Activated CD4-positive, alpha-beta memory T cell treated with anti-CD3 and anti-CD28 coated beads for 36 hours (primary cell): ENCODE results near the gene TCF4. TPM values are rescaled to one million over a fixed set of nuclear protein-coding genes. Genes with fewer than 3 reads are reported as not detected.

ENCODE experiments used
- CTCF ChIA-PET: fragments of 350-600 bp; sonication (Branson Sonifier 250); formaldehyde crosslinking; loops from one replicate; lab custom pipeline; 2021; ENCODE audit warnings: antibody characterized with exemption, inconsistent platforms; lab: Charles Lee
- POLR2A ChIA-PET: fragments of 350-600 bp; sonication (Branson Sonifier 250); formaldehyde crosslinking; loops from one replicate; lab custom pipeline; 2021; ENCODE audit warnings: antibody characterized with exemption; lab: Charles Lee
- DNase-seq: peaks from one replicate; pipeline ENCODE4 v3.0.0-alpha.2; 2020
- H3K27ac Mint-ChIP-seq: one replicate; pipeline ENCODE4 v1.8.0; 2021; ENCODE audit warnings: mixed read lengths
- H3K27me3 Mint-ChIP-seq: one replicate; pipeline ENCODE4 v1.8.0; 2021; ENCODE audit warnings: mixed read lengths
- H3K36me3 Mint-ChIP-seq: one replicate; pipeline ENCODE4 v1.8.0; 2021; ENCODE audit warnings: mixed read lengths
- H3K4me1 Mint-ChIP-seq: one replicate; pipeline ENCODE4 v1.8.0; 2021; ENCODE audit warnings: low read depth, mixed read lengths
- H3K4me3 Mint-ChIP-seq: one replicate; pipeline ENCODE4 v1.8.0; 2021; ENCODE audit warnings: mild to moderate bottlenecking, mixed read lengths
- H3K9me3 Mint-ChIP-seq: one replicate; pipeline ENCODE4 v1.8.0; 2021; ENCODE audit warnings: mixed read lengths
- intact Hi-C: fragments of 100-400 bp; cut with micrococcal nuclease; formaldehyde crosslinking; loops from one replicate; pipeline ENCODE4 v1.15.1; 2023
- total RNA-seq, 2 experiments: library from RNA; stranded (reverse); gene quantifications; one replicate each; pipeline ENCODE4 v1.2.3, GENCODE V29; 2021

TCF4 gene
- total RNA-seq, 2 experiments from 2014 or later = not detected

DNA sequence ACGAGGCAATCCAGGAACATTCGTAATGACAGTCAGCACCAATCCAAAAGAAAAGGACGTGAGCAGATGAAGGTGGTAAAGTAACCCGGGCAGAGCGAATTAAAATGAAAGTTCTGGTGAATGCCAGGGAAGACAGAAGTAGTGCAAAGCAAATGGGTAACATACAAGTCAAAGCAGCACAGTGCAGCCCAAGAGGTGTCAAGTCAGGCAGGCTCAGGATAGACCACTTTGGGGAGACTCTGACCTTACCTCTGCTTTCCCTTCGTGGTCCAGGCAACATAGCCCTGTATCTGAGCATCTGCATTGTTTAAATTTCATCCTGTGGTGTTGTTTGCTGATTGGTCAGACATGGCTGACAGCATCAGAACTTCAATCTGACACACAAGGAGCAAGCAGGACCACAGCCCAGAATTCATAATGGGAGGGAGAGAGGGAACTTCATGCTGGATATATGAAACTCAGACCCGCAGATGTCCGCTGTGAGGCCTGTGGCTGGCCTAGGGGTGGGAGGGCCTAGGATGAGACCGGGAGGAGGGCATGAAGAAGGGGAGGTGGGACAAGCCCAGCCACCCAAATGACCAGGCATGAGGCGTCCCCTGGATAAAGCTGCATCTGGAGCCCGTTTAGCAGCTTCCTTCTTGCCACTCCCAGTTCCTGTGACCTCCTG is 285.7 kb downstream of the TCF4 start:
- no peak for DNase-seq
- H3K4me1 Mint-ChIP-seq = no peaks in the 10 kb centered on the region
- H3K27ac Mint-ChIP-seq = no peak overlapping the region
- POLR2A ChIA-PET = no interaction called here
- intact Hi-C loops = no loop called here
- H3K27me3 Mint-ChIP-seq = no peaks in the 10 kb centered on the region
- CTCF ChIA-PET = no interaction called here
- H3K36me3 Mint-ChIP-seq = no peaks in the 10 kb centered on the region
- no peaks in the 10 kb centered on the region for H3K9me3 Mint-ChIP-seq
- no peak overlapping the region for H3K4me3 Mint-ChIP-seq

GRCh38 chr18:55301824-55302166 is 286.2 kb downstream of the TCF4 start:
- ChIA-PET CTCF (no interaction called here), POLR2A (no interaction called here)
- H3K4me3 Mint-ChIP-seq = no peak overlapping the region
- no peak overlapping the region for H3K27ac Mint-ChIP-seq
- H3K9me3 Mint-ChIP-seq = no peaks in the 10 kb centered on the region
- H3K36me3 Mint-ChIP-seq = no peaks in the 10 kb centered on the region
- DNase-seq = no peak
- intact Hi-C loops = no loop called here
- no peaks in the 10 kb centered on the region for H3K27me3 Mint-ChIP-seq
- H3K4me1 Mint-ChIP-seq = no peaks in the 10 kb centered on the region

DNA sequence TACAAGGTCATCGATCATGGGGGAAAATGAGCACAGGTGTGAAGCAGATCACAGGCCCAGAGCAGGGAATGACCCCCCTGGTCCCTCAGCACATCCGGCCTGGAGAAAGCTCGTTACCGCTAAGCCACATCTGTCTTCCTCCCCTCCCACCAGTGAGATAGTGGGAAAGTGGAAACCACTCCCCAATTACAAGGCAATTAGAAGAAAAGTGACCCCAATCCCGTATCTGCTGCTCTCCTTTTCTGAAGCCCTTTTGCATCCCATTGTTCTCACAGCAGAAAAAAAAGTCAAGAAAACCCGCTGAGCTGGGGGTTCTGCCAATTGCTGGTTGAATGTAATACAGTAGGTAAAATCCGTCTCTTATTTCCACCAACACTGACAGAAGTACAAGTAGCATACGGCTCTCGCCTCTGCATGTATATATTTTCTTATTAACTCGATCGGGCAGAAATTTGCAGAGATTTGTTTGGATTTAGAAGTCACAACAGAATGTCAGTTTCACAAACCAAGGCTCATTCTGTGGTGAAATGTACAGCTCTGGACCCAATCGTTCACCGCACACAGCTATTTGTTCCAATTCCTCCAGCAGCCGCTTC is 287.0 kb downstream of the TCF4 start:
- intact Hi-C loops = no loop called here
- no peaks in the 10 kb centered on the region for H3K9me3 Mint-ChIP-seq
- no peaks in the 10 kb centered on the region for H3K27me3 Mint-ChIP-seq
- H3K4me3 Mint-ChIP-seq = no peak overlapping the region
- no peaks in the 10 kb centered on the region for H3K4me1 Mint-ChIP-seq
- CTCF ChIA-PET = interaction anchor here (0.7 kb wide), 1 partner anchor 24 kb away, joined by 3 read pairs; no protein-coding TSS in a partner anchor
- no peak overlapping the region for H3K27ac Mint-ChIP-seq
- no peaks in the 10 kb centered on the region for H3K36me3 Mint-ChIP-seq
- POLR2A ChIA-PET = no interaction called here
- no peak for DNase-seq

DNA sequence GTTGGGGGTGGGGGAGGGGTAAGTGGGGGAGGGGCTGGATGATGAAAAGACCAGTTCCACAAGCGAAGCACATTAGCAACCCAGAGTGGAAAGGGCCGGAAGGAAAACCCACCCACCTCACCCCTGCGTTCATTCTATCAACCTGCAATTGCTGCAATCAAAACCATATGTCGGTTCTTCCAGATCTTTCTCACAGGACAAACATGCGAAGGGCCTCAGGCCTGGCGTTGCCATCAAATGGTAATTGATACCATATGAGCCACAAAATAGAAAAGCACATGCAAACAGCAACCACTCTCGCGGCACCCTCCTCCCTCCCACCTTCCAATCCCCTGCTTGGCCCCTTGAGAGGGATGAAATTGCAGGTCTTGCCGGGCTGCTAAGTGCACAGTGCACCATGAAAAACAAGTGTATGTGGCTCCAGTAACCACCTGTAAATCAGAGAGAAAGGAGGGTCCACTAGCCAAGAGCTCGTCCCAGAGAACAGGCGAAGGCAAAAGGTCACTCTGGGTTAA is 287.5 kb downstream of the TCF4 start:
- no peak for DNase-seq
- intact Hi-C loops = no loop called here
- H3K4me1 Mint-ChIP-seq = no peaks in the 10 kb centered on the region

DNA sequence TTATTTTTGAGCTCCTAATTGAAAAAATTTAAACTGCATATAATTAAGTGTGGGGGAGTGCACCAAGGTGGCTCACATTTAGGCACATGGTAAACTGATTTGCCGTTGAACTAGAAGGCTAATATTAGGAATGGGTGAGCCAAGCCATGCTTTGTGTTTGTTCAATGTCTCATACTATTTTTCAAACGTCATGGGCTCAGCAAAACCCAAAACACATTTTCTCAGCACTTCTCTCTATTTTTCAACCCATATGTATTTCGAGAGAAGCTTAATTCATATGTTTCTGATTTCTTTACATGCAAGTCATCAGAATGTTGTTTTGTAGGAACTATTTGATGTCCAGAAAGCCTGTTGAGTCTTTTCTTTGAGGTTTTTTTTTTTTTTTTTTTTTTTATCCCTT is 291.2 kb downstream of the TCF4 start:
- ChIA-PET CTCF (no interaction called here), POLR2A (no interaction called here)
- H3K4me3 Mint-ChIP-seq = no peak overlapping the region
- H3K27ac Mint-ChIP-seq = no peak overlapping the region
- no peaks in the 10 kb centered on the region for H3K4me1 Mint-ChIP-seq
- H3K9me3 Mint-ChIP-seq = no peaks in the 10 kb centered on the region
- no peaks in the 10 kb centered on the region for H3K36me3 Mint-ChIP-seq
- no peak for DNase-seq
- no peaks in the 10 kb centered on the region for H3K27me3 Mint-ChIP-seq
- intact Hi-C loops = no loop called here

More for the DNA sequence above, 287.5 kb downstream of the TCF4 start:
- ChIA-PET CTCF (interaction anchor here (0.7 kb wide), 1 partner anchor 23 kb away, joined by 3 read pairs; no protein-coding TSS in a partner anchor), POLR2A (no interaction called here)
- H3K36me3 Mint-ChIP-seq = no peaks in the 10 kb centered on the region
- H3K9me3 Mint-ChIP-seq = no peaks in the 10 kb centered on the region
- no peaks in the 10 kb centered on the region for H3K27me3 Mint-ChIP-seq
- no peak overlapping the region for H3K4me3 Mint-ChIP-seq
- no peak overlapping the region for H3K27ac Mint-ChIP-seq

- no peak for DNase-seq
- Mint-ChIP-seq H3K4me3 (no peak overlapping the region), H3K27ac (no peak overlapping the region), H3K9me3 (no peaks in the 10 kb centered on the region), H3K27me3 (no peaks in the 10 kb centered on the region), H3K4me1 (no peaks in the 10 kb centered on the region), H3K36me3 (no peaks in the 10 kb centered on the region)
- intact Hi-C loops = no loop called here
- ChIA-PET CTCF (no interaction called here), POLR2A (no interaction called here)
These were observed 291.9 kb downstream of the TCF4 start for GRCh38 chr18:55296115-55296514.

GRCh38 chr18:55290898-55291297 is 297.1 kb downstream of the TCF4 start:
- CTCF ChIA-PET = no interaction called here
- H3K4me1 Mint-ChIP-seq = no peaks in the 10 kb centered on the region
- POLR2A ChIA-PET = no interaction called here

DNA sequence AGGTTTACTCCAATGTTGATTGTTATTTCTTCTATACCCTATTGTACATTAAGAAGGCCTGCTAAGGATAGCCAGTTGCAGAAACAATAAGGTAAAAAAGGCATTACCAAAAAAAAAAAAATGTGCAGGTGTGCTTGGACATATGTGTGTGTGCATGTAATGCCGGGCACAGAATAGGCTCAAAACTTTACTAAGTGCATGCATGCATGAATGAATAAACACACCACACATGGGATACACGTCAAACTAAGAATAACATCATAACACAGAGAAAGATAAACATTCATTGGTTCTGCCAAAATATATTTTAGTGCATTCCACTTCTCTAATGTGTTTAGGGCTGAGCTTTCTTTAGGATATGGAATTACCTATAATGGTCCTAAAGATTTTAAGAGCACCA is 298.2 kb downstream of the TCF4 start:
- no peak overlapping the region for H3K27ac Mint-ChIP-seq
- H3K9me3 Mint-ChIP-seq = no peaks in the 10 kb centered on the region
- no peaks in the 10 kb centered on the region for H3K36me3 Mint-ChIP-seq
- H3K4me1 Mint-ChIP-seq = no peaks in the 10 kb centered on the region
- DNase-seq = no peak
- ChIA-PET POLR2A (no interaction called here), CTCF (no interaction called here)
- H3K4me3 Mint-ChIP-seq = no peak overlapping the region
- intact Hi-C loops = no loop called here
- H3K27me3 Mint-ChIP-seq = no peaks in the 10 kb centered on the region

More at GRCh38 chr18:55290898-55291297, 297.1 kb downstream of the TCF4 start:
- Mint-ChIP-seq H3K27me3 (no peaks in the 10 kb centered on the region), H3K27ac (no peak overlapping the region), H3K4me3 (no peak overlapping the region), H3K36me3 (no peaks in the 10 kb centered on the region), H3K9me3 (no peaks in the 10 kb centered on the region)
- no peak for DNase-seq
- intact Hi-C loops = no loop called here

DNA sequence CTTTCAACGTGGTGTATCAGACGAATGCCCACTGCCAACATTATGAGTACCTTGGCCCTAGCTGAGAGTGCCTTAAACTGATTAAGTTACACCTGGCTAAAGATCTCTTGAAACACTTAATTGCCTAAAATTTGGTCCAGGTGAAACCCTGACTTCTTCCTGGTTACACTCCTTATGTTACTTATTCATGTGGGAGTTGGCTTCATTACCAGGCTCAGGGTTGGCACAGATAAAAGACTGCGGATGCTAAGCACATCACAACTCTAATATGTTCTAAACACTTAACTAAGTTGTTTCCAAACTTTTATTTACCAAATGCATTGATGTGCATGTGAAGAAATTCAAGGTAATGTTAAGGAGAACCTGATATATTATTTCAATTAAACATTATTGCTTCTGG is 298.9 kb downstream of the TCF4 start:
- no peak overlapping the region for H3K4me3 Mint-ChIP-seq
- CTCF ChIA-PET = no interaction called here
- POLR2A ChIA-PET = no interaction called here
- H3K36me3 Mint-ChIP-seq = no peaks in the 10 kb centered on the region
- H3K4me1 Mint-ChIP-seq = no peaks in the 10 kb centered on the region
- no peak for DNase-seq
- no peak overlapping the region for H3K27ac Mint-ChIP-seq
- no peaks in the 10 kb centered on the region for H3K9me3 Mint-ChIP-seq
- no peaks in the 10 kb centered on the region for H3K27me3 Mint-ChIP-seq
- intact Hi-C loops = no loop called here

GRCh38 chr18:55287935-55288868 is 299.8 kb downstream of the TCF4 start:
- Mint-ChIP-seq H3K4me1 (no peaks in the 10 kb centered on the region), H3K4me3 (no peak overlapping the region), H3K27me3 (no peaks in the 10 kb centered on the region), H3K36me3 (no peaks in the 10 kb centered on the region), H3K27ac (no peak overlapping the region), H3K9me3 (no peaks in the 10 kb centered on the region)
- DNase-seq = no peak
- ChIA-PET CTCF (no interaction called here), POLR2A (no interaction called here)
- intact Hi-C loops = no loop called here

GRCh38 chr18:55287149-55287806 is 300.7 kb downstream of the TCF4 start:
- Mint-ChIP-seq H3K27me3 (no peaks in the 10 kb centered on the region), H3K4me3 (no peak overlapping the region), H3K4me1 (no peaks in the 10 kb centered on the region), H3K9me3 (no peaks in the 10 kb centered on the region), H3K36me3 (no peaks in the 10 kb centered on the region), H3K27ac (no peak overlapping the region)
- no peak for DNase-seq
- intact Hi-C loops = no loop called here
- ChIA-PET POLR2A (no interaction called here), CTCF (interaction anchor here (0.5 kb wide), 1 partner anchor 52 kb away, joined by 3 read pairs; no protein-coding TSS in a partner anchor)
